ENCODE data around the gene DENND1B. TPM values are rescaled to one million over a fixed set of nuclear protein-coding genes. Genes with fewer than 3 reads are reported as not detected.
"Not testable (repeated sequence)": the region's sequence is repeated elsewhere in the genome, so short reads cannot be mapped to it uniquely, and the experiment has no call there.

The DENND1B gene
- total RNA-seq, 1 donor from 2014 or later = 22.1 TPM

DNA sequence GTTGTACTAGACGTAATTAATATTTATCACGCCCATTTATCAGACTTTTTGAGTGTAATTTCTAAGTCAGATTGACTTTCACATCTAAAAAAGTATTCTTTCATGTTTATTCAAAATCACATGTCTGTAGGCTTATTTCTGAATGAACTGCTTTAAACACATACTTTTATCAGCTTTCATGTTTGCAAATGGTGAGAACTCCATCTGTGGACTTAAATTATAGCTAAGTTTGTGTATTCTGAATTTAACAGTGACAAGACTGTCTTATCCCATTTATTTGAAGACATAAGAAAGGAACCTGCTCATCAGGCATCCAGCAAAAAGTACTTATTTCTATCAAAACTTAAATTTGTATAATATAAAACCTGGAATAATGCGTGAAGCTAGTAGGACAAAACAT lies 69.3 kb downstream of the DENND1B start:
- H3K4me3 Mint-ChIP-seq (ENCODE audit: unreplicated experiment) = no peak overlapping the region
- H3K9me3 Mint-ChIP-seq (ENCODE audit: unreplicated experiment) = peaks cover 3% of the 10 kb centered on the region
- no peaks in the 10 kb centered on the region for H3K27me3 Mint-ChIP-seq (ENCODE audit: unreplicated experiment)
- no peaks in the 10 kb centered on the region for H3K4me1 Mint-ChIP-seq (ENCODE audit: low read depth, unreplicated experiment)
- TF ChIP-seq, protein P1, sequence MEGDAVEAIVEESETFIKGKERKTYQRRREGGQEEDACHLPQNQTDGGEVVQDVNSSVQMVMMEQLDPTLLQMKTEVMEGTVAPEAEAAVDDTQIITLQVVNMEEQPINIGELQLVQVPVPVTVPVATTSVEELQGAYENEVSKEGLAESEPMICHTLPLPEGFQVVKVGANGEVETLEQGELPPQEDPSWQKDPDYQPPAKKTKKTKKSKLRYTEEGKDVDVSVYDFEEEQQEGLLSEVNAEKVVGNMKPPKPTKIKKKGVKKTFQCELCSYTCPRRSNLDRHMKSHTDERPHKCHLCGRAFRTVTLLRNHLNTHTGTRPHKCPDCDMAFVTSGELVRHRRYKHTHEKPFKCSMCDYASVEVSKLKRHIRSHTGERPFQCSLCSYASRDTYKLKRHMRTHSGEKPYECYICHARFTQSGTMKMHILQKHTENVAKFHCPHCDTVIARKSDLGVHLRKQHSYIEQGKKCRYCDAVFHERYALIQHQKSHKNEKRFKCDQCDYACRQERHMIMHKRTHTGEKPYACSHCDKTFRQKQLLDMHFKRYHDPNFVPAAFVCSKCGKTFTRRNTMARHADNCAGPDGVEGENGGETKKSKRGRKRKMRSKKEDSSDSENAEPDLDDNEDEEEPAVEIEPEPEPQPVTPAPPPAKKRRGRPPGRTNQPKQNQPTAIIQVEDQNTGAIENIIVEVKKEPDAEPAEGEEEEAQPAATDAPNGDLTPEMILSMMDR (IDR thresholded peaks at IDR 0.05; ENCODE audit: partially characterized antibody, unreplicated experiment) = no peak
- peaks cover 13% of the 10 kb centered on the region for H3K36me3 Mint-ChIP-seq (ENCODE audit: unreplicated experiment)
- no peak for DNase-seq
- H3K27ac Mint-ChIP-seq (ENCODE audit: unreplicated experiment) = no peak overlapping the region

DNA sequence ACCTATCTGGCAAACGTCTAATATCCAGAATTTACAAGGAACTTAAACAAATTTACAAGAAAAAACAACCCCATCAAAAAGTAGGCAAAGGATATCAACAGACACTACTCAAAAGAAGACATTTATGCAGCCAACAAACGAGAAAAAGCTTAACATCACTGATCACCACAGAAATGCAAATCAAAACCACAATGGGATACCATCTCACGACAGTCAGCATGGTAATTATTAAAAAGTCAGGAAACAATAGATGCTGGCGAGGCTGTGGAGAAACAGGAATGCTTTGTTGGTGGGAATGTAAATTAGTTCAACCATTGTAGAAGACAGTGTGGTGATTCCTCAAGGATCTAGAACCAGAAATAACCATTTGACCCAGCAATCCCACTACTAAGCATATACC lies 74.6 kb downstream of the DENND1B start:
- H3K27ac Mint-ChIP-seq (ENCODE audit: unreplicated experiment); H3K4me1 Mint-ChIP-seq (ENCODE audit: low read depth, unreplicated experiment); DNase-seq; H3K9me3 Mint-ChIP-seq (ENCODE audit: unreplicated experiment); H3K27me3 Mint-ChIP-seq (ENCODE audit: unreplicated experiment); H3K4me3 Mint-ChIP-seq (ENCODE audit: unreplicated experiment): not testable (repeated sequence)
- H3K36me3 Mint-ChIP-seq (ENCODE audit: unreplicated experiment) = peaks cover 24% of the 10 kb centered on the region

DNA sequence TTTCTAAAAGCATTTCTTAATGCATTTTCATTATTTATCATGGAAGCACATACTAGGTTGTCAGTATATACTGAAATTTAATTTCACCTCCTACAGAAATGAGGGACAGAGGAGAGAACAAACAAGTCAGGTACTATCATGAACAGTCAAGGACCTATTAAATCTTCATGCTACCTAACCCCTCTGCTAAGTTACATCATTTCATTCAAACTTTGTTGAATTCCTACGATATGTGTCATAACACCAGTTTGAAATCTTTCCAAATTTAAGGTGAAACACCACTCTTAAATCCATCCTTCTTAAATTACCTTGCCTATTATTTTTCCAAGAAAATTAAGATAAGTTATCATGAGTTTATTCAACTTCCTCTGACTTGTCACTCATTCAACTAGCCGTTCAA lies 78.9 kb downstream of the DENND1B start:
- H3K36me3 Mint-ChIP-seq (ENCODE audit: unreplicated experiment) = peaks cover 24% of the 10 kb centered on the region
- TF ChIP-seq, protein P1 (IDR thresholded peaks at IDR 0.05; ENCODE audit: partially characterized antibody, unreplicated experiment) = no peak
- no peak overlapping the region for H3K27ac Mint-ChIP-seq (ENCODE audit: unreplicated experiment)
- H3K9me3 Mint-ChIP-seq (ENCODE audit: unreplicated experiment) = peaks cover 1% of the 10 kb centered on the region
- no peak overlapping the region for H3K4me3 Mint-ChIP-seq (ENCODE audit: unreplicated experiment)
- DNase-seq = no peak
- peaks cover 10% of the 10 kb centered on the region for H3K4me1 Mint-ChIP-seq (ENCODE audit: low read depth, unreplicated experiment)
- H3K27me3 Mint-ChIP-seq (ENCODE audit: unreplicated experiment) = no peaks in the 10 kb centered on the region

DNA sequence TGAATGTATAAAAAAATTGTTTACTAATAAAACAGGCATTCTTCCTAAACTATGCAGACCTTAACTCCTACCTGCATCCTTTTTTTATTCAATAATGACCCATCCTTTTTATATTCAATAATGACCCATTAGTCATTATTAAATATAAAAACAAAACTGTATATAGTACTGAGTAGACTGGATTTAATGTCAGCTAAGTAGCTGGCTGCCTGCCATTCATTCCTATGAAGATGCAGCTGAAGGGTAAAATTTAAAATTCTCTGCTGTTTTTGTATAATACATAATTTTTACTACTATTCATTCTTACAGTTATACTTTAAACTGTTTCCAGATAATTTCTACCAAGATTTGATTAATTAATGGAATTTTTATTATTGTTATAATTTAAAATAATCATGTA lies 79.3 kb downstream of the DENND1B start:
- no peak for DNase-seq
- Mint-ChIP-seq H3K27me3 (ENCODE audit: unreplicated experiment) (no peaks in the 10 kb centered on the region), H3K4me1 (ENCODE audit: low read depth, unreplicated experiment) (peaks cover 10% of the 10 kb centered on the region), H3K27ac (ENCODE audit: unreplicated experiment) (no peak overlapping the region), H3K4me3 (ENCODE audit: unreplicated experiment) (no peak overlapping the region), H3K36me3 (ENCODE audit: unreplicated experiment) (peaks cover 22% of the 10 kb centered on the region), H3K9me3 (ENCODE audit: unreplicated experiment) (peaks cover 1% of the 10 kb centered on the region)
- TF ChIP-seq, protein P1 (IDR thresholded peaks at IDR 0.05; ENCODE audit: partially characterized antibody, unreplicated experiment) = no peak

DNA sequence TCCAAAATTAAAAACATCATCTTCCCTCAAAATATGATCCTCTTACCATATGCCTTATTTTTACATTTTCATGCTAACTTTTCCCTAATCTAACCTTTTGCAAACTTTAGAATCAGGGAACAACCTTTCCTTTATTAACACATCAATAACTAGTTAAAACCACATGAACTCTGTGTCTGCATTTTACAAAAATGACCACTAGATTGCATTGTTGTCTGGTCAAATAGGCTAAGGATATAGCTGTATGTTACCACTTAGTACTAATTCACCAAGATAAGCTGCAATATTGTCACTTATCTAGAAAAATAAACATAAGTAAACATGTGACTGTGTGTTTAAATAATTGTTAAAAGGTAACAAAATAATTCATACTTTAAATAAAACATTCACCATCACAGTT lies 82.3 kb downstream of the DENND1B start:
- Mint-ChIP-seq H3K9me3 (ENCODE audit: unreplicated experiment) (peaks cover 11% of the 10 kb centered on the region), H3K4me3 (ENCODE audit: unreplicated experiment) (no peak overlapping the region), H3K27me3 (ENCODE audit: unreplicated experiment) (no peaks in the 10 kb centered on the region), H3K27ac (ENCODE audit: unreplicated experiment) (no peak overlapping the region), H3K4me1 (ENCODE audit: low read depth, unreplicated experiment) (peaks cover 10% of the 10 kb centered on the region), H3K36me3 (ENCODE audit: unreplicated experiment) (peaks cover 16% of the 10 kb centered on the region)
- TF ChIP-seq, protein P1 (IDR thresholded peaks at IDR 0.05; ENCODE audit: partially characterized antibody, unreplicated experiment) = no peak
- no peak for DNase-seq

DNA sequence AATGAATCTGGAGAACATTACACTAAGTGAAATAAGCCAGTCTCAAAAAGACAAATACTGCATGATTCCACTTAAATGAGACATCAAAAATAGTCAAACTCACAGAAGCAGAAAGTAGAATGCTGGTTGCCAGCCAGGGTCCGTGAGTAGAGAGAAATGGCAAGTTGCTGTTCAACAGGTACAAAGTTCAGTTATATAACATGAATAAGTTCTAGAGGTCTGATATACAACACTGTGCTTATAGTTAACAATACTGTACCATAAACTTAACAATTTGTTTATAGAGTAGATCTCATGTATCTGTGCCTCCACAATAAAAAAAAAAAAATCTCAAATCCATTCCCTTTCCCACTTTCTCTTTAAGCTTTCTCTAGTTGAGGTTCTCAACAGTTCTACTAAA lies 83.5 kb downstream of the DENND1B start:
- no peaks in the 10 kb centered on the region for H3K27me3 Mint-ChIP-seq (ENCODE audit: unreplicated experiment)
- H3K4me1 Mint-ChIP-seq (ENCODE audit: low read depth, unreplicated experiment) = peaks cover 19% of the 10 kb centered on the region
- H3K9me3 Mint-ChIP-seq (ENCODE audit: unreplicated experiment) = peaks cover 11% of the 10 kb centered on the region
- DNase-seq = no peak
- TF ChIP-seq, protein P1 (IDR thresholded peaks at IDR 0.05; ENCODE audit: partially characterized antibody, unreplicated experiment) = no peak
- H3K4me3 Mint-ChIP-seq (ENCODE audit: unreplicated experiment) = no peak overlapping the region
- H3K27ac Mint-ChIP-seq (ENCODE audit: unreplicated experiment) = no peak overlapping the region
- peaks cover 21% of the 10 kb centered on the region for H3K36me3 Mint-ChIP-seq (ENCODE audit: unreplicated experiment)

Measured in glutamatergic neuron (in vitro differentiated cells).